Cortex of kidney (tissue), 1 donor: ENCODE data around the gene USE1.

ENCODE experiments used
- DNase-seq: peaks from one replicate; lab custom pipeline; 2025; lab: John Stamatoyannopoulos, UW

Gene USE1

GRCh38 chr19:17205237-17206140 lies 9.7 kb upstream of the USE1 start:
- DNase-seq: no peak

GRCh38 chr19:17206736-17207581 lies 8.2 kb upstream of the USE1 start:
- DNase-seq: no peak

- DNase-seq: no peak
Measured at GRCh38 chr19:17209126-17210036, 5.8 kb upstream of the USE1 start.

- DNase-seq: no peak
Measured at GRCh38 chr19:17210296-17210695, 4.9 kb upstream of the USE1 start.

- no peak for DNase-seq
Measured at GRCh38 chr19:17211547-17212446, 3.4 kb upstream of the USE1 start.

- DNase-seq: no peak
Measured at GRCh38 chr19:17213334-17213733, 1.8 kb upstream of the USE1 start.

GRCh38 chr19:17214508-17215126 lies 540 bp upstream of the USE1 start:
- no peak for DNase-seq

- DNase-seq: no peak
Measured at GRCh38 chr19:17216058-17216670, 1.0 kb downstream of the USE1 start.

- DNase-seq: no peak
Measured at GRCh38 chr19:17219286-17219685, 4.1 kb downstream of the USE1 start.

GRCh38 chr19:17220207-17220758 lies 5.1 kb downstream of the USE1 start:
- no peak for DNase-seq

GRCh38 chr19:17225053-17225452 lies 9.9 kb downstream of the USE1 start:
- DNase-seq: no peak

GRCh38 chr19:17226002-17226933 lies 11.1 kb downstream of the USE1 start, which contains the start of gene OCEL1:
Gene OCEL1, plus strand, starts transcription at chr19:17226226. Its CDS starts 22 bp downstream, at chr19:17226248.
- DNase-seq: no peak

- no peak for DNase-seq
Measured at GRCh38 chr19:17227798-17228367, 12.7 kb downstream of the USE1 start.

GRCh38 chr19:17229890-17230289 lies 14.7 kb downstream of the USE1 start:
- DNase-seq: no peak

- DNase-seq: no peak
Measured at GRCh38 chr19:17232258-17232657, 17.1 kb downstream of the USE1 start.

GRCh38 chr19:17234911-17235299 lies 19.7 kb downstream of the USE1 start:
- no peak for DNase-seq

GRCh38 chr19:17235300-17235970 lies 20.3 kb downstream of the USE1 start:
- DNase-seq: no peak
